Omental fat pad (tissue), 4 donors: ENCODE results near the gene TFR2. TPM values are rescaled to one million over a fixed set of nuclear protein-coding genes. Genes with fewer than 3 reads are reported as not detected.

Source experiments
- ATAC-seq: fragments of 150-250 bp; one replicate; pipeline ENCODE4 v1.9.1; 2016; ENCODE audit warnings: mild to moderate bottlenecking, moderate library complexity; ENCODE audit not compliant: low FRiP score
- DNase-seq: peaks from one replicate; pipeline ENCODE4 v3.0.0-alpha.2; 2019; ENCODE audit warnings: low spot score
- CTCF ChIP-seq, 3 donors: fragments of 450-650 bp; IDR thresholded peaks; one replicate each; pipeline ENCODE4 v1.5.1; 2016 to 2017; ENCODE audit warnings: antibody characterized with exemption in 3 of 3, mild to moderate bottlenecking in 3 of 3, moderate library complexity in 2 of 3
- total RNA-seq, 4 donors: library from RNA; depleted of rRNA; stranded (reverse); fragments of >200 nt; gene quantifications; one replicate each; pipeline ENCODE4 v1.1.0, GENCODE V29; 2016

TFR2 gene
- total RNA-seq, 4 donors from 2014 or later, result 0.60 TPM; not detected in 3

GRCh38 chr7:100677308-100678267 is 36.2 kb upstream of the TFR2 start:
- no peak for ATAC-seq
- DNase-seq, result no peak
- TF ChIP-seq CTCF (IDR thresholded peaks at IDR 0.05), result no peak

GRCh38 chr7:100676501-100677306 is 35.4 kb upstream of the TFR2 start:
- no peak for TF ChIP-seq CTCF (IDR thresholded peaks at IDR 0.05)
- ATAC-seq (no peak), DNase-seq (no peak)

GRCh38 chr7:100675581-100676350 is 34.4 kb upstream of the TFR2 start:
- peak; percentile 27 for ATAC-seq
- DNase-seq, result no peak
- no peak for TF ChIP-seq CTCF (IDR thresholded peaks at IDR 0.05)

- DNase-seq, result no peak
- TF ChIP-seq CTCF (IDR thresholded peaks at IDR 0.05), result no peak
- no peak for ATAC-seq
Measured at GRCh38 chr7:100675105-100675451, 33.7 kb upstream of the TFR2 start.

GRCh38 chr7:100674411-100675104 is 33.2 kb upstream of the TFR2 start:
- DNase-seq, result no peak
- no peak for TF ChIP-seq CTCF (IDR thresholded peaks at IDR 0.05)
- no peak for ATAC-seq

- ATAC-seq (no peak), DNase-seq (no peak)
- no peak for TF ChIP-seq CTCF (IDR thresholded peaks at IDR 0.05)
Measured at GRCh38 chr7:100673942-100674410, 32.6 kb upstream of the TFR2 start.
